ENCODE data around the gene GPR137.

GPR137 gene

DNA sequence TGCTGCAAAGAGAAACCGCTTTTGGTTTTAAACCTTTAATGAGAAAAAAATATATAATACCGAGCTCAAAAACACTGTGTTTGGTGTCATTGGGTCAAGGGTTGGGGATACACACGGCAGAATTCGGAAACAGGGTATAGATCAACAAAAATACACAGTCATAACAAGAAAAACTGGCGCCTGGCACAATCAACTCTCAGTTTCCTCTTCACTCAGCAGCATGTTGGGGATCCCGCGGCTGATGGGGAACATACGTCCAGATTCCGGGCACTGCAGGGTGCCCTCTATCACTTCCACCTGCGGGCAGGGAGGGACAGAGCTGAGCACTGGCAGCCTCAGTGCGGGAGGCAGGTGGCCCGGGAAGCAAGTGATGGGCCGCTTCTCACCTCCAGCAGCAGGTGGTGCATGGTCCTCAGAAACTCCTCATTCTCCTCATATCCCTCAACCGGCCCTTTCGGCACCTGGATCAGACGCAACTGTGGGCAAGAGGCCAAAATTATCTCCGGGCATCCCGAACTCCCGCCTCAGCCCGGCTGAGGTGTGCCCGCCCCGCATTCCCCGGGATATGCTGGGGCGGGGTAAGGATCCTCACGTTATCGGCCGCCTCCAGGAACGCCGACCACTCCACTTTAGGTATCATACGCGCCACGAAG lies 31.1 kb downstream of the GPR137 start:
- TF ChIP-seq, protein P1, sequence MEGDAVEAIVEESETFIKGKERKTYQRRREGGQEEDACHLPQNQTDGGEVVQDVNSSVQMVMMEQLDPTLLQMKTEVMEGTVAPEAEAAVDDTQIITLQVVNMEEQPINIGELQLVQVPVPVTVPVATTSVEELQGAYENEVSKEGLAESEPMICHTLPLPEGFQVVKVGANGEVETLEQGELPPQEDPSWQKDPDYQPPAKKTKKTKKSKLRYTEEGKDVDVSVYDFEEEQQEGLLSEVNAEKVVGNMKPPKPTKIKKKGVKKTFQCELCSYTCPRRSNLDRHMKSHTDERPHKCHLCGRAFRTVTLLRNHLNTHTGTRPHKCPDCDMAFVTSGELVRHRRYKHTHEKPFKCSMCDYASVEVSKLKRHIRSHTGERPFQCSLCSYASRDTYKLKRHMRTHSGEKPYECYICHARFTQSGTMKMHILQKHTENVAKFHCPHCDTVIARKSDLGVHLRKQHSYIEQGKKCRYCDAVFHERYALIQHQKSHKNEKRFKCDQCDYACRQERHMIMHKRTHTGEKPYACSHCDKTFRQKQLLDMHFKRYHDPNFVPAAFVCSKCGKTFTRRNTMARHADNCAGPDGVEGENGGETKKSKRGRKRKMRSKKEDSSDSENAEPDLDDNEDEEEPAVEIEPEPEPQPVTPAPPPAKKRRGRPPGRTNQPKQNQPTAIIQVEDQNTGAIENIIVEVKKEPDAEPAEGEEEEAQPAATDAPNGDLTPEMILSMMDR (IDR thresholded peaks at IDR 0.05; ENCODE audit: insufficient read depth, low read depth, low read length, missing control alignments), result peak; percentile 48
- DNase-seq (ENCODE audit: low read depth), result peak; percentile 77
- peak overlapping the region; percentile 80 for H3K4me3 ChIP-seq (ENCODE audit: low read length)

DNA sequence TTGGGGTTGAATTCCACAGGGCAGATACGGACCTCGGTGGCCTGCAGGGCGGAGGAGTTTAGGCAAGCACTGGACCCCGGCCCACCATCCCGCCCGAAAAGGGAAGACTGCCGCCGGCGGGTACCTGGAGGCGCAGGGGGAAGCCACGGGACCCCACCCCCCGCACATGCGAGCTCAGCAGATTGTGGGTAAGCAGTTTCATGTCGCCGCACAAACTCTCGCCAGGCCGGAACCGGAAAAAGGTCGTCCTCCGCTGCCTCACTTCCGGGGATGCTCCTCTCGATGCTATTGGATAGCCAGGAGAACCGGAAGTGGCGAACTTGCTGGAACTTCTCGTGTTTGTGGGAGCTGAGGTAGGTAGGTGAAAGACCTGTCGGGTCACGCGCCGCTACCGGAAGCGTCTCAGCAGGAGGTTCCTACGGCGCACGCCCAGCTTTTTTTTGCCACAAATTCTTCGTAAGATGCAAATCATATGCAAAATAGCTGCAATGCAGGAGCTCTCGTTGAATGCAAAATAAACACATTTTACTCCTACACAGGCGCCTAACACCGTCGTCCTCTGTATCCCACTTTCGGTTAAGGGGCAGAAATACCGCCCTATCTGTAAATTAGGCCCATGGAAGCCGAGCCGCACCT lies 31.8 kb downstream of the GPR137 start, which contains the start of gene TRMT112:
TSS of gene TRMT112 (minus strand) at position 235 of the 636 bp plus-strand sequence. CDS start at position 202, 33 bp downstream.
- DNase-seq (ENCODE audit: low read depth), result peak; percentile 100
- peak within 1 kb of the TSS; percentile 80 for H3K4me3 ChIP-seq (ENCODE audit: low read length)
- TF ChIP-seq, protein P1 (IDR thresholded peaks at IDR 0.05; ENCODE audit: insufficient read depth, low read depth, low read length, missing control alignments), result no peak

DNA sequence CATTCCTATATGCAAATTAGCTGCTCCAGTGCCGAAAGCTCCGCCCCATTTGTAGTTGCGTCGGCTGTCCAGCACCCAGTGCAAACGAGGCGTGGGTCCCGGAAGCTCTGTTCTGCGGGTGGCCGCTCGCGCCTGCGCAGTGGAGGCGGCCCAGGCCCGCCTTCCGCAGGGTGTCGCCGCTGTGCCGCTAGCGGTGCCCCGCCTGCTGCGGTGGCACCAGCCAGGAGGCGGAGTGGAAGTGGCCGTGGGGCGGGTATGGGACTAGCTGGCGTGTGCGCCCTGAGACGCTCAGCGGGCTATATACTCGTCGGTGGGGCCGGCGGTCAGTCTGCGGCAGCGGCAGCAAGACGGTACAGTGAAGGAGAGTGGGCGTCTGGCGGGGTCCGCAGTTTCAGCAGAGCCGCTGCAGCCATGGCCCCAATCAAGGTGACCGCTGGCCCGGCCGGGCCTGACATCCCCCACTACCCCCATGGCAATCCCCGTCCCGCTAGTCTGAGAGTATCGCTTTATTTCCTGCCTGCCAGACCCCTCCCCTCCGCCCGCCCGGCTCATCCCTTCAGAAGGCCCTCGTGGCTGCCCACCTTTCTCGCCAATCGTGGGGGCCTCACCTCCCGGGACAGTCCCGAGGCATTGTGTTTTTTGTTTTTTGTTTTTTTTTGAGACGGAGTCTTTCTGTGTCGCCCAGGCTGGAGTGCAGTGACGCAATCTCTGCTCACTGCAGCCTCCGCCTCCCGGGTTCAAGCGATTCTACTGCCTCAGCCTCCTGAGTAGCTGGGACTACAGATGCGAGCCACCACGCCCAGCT lies 32.5 kb downstream of the GPR137 start, which contains the start of gene PRDX5:
TSS of gene PRDX5 (plus strand) at position 161 of the 805 bp plus-strand sequence. CDS start at position 256, 95 bp downstream.
- TF ChIP-seq, protein P1 (IDR thresholded peaks at IDR 0.05; ENCODE audit: insufficient read depth, low read depth, low read length, missing control alignments), result peak; percentile 35
- DNase-seq (ENCODE audit: low read depth), result peak; percentile 97
- H3K4me3 ChIP-seq (ENCODE audit: low read length), result peak within 1 kb of the TSS; percentile 80

DNA sequence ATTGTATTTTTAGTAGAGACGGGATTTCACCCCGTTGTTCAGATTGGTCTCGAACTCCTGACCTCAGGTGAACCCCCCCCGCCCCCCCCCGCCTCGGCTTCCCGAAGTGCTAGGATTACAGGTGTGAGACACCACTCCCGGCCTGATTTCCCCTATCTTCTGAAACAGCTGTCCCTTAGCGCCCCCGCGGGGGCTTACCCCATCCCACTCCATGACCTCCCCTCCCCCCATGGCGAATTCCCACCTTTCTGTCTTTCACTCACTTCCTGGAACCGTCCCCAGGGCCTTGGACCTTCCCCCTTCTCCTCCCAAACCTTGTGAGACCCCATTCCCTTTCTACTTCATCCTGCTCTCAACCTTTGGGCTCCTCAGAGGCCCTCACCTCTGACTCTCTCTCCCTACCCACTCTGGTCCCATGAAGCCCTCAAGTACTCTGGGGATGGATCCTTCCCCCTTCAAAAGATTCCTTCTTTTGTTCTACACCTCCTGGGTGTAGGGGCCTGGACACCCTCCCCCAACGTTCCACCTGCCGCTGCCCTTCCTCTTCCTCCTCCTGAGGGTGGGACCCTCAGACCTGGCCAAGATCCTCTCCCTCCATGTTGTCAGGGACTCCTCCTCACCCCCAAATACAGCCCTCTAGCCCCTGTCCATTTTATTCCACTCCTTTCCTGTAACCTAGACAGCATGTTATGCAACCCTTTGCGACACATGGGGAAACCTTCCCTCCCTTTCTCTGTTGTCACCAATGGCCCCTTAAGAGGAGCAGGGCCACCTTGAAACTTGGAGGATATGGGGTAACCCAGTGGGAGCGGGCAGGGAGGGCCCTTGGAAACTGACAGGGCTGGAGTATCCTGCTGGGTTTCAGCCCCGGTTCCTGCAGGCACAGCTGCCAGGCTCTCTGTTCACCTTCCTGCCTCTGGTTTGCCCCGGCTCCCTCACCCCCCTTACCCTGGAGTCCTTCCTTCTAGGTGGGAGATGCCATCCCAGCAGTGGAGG lies 33.4 kb downstream of the GPR137 start:
- no peak for DNase-seq (ENCODE audit: low read depth)
- peak overlapping the region; percentile 80 for H3K4me3 ChIP-seq (ENCODE audit: low read length)
- TF ChIP-seq, protein P1 (IDR thresholded peaks at IDR 0.05; ENCODE audit: insufficient read depth, low read depth, low read length, missing control alignments), result no peak

DNA sequence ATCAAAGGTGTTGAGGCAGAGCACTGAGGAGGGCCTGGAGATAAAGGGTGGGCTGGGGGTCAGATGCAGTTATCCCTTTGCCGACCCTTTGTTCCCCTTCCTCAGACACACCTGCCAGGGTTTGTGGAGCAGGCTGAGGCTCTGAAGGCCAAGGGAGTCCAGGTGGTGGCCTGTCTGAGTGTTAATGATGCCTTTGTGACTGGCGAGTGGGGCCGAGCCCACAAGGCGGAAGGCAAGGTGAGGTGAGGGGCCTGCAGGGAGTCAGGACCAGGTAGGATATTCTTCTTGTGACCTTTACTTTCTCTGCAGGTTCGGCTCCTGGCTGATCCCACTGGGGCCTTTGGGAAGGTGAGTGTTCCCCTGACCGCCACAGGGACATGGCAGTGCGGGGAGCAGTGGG lies 34.9 kb downstream of the GPR137 start:
- DNase-seq (ENCODE audit: low read depth), result no peak
- no peak overlapping the region for H3K4me3 ChIP-seq (ENCODE audit: low read length)
- TF ChIP-seq, protein P1 (IDR thresholded peaks at IDR 0.05; ENCODE audit: insufficient read depth, low read depth, low read length, missing control alignments), result no peak

DNA sequence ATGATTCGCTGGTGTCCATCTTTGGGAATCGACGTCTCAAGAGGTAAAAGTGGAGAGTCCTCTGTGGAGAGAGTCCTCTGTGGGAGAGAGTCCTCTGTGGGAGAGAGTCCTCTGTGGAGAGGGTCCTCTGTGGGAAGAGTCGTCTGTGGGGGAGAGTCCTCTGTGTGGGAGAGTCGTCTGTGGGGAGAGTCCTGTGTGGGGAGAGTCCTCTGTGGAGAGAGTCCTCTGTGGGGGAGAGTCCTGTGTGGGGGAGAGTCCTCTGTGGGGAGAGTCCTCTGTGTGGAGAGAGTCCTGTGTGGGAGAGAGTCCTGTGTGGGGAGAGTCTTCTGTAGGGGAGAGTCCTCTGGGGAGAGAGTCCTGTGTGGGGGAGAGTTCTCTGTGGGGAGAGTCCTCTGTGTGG lies 35.4 kb downstream of the GPR137 start:
- no peak for DNase-seq (ENCODE audit: low read depth)
- H3K4me3 ChIP-seq (ENCODE audit: low read length), result no peak overlapping the region
- TF ChIP-seq, protein P1 (IDR thresholded peaks at IDR 0.05; ENCODE audit: insufficient read depth, low read depth, low read length, missing control alignments), result no peak
